AG10803 (cell line): ENCODE results near the gene C19orf33.

Source experiments
- DNase-seq: peaks from one replicate; pipeline ENCODE4 v3.0.0; 2010; ENCODE audit warnings: low read depth
- H3K4me3 ChIP-seq: 2 replicates; pipeline ENCODE4 v1.5.1; 2011; ENCODE audit warnings: mild to moderate bottlenecking, low read length, control low read depth
- CTCF ChIP-seq: conservative IDR thresholded peaks from 2 replicates; pipeline ENCODE4 v1.5.1; 2011; ENCODE audit warnings: mild to moderate bottlenecking, low read length, control low read depth, inconsistent platforms

Gene C19orf33

DNA sequence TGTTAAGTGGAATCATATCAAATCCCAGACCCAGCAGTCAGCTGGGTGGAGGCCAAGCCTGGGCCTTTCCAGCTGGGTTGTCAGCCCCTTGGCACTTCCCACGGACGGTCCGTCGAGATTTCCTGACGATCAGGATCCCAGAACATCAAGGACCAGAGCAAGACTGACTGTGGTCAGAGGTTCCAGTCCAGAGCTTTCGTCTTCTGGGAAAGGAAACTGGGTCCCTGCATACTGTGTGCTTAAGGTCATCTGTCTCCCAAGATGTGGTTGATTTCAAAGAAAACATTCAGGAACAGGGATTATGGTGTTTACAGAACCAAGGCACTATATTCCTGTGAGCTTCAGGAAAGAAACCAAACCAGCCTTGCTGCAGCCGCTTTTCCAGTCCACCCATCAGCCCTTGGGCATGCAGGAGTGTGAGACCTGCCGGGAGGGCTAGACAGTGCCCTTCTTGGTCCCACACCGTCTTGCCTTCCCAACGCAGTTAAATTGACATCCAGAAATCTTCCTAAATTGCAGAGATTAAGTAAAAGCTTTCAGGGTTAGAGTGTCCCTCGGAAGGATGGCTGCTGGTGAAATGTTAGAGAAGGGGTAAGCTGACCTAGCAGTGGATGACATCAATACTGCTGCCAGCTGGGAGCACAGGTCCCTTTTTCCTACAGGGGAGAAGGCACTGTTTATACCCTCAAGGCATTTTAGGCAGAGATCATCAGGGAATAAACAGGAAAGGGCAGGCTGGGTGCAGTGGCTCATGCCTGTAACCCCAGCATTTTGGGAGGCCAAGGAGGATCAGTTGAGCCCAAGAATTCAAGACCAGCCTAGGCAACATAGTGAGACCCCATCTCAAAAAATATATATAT is 5.0 kb upstream of the C19orf33 start:
- no peak overlapping the region for H3K4me3 ChIP-seq
- TF ChIP-seq CTCF, result no peak
- no peak for DNase-seq

DNA sequence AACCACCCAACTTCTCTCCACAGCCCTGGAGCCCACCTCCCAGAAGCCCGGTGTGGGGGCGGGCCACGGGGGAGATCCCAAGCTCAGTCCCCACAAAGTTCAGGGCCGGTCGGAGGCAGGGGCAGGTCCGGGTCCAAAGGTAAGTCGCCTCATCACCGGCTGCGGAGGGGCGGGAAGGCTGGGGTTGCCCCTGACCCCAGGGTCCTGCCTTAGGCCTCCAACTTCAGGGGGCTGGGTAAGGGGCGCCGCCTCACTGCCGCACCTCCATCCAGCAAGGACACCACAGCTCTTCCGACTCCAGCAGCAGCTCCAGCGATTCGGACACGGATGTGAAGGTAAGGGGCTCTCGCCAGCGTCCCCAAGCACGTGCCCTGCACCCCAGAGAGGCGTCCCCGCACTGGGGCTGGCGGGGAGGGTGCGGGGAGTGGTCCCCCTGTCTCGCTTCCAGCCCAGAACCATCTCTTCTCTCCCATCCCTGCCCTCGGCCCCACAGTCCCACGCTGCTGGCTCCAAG is 358 bp downstream of the C19orf33 start:
- TF ChIP-seq CTCF, result no peak
- DNase-seq, result no peak
- no peak overlapping the region for H3K4me3 ChIP-seq

DNA sequence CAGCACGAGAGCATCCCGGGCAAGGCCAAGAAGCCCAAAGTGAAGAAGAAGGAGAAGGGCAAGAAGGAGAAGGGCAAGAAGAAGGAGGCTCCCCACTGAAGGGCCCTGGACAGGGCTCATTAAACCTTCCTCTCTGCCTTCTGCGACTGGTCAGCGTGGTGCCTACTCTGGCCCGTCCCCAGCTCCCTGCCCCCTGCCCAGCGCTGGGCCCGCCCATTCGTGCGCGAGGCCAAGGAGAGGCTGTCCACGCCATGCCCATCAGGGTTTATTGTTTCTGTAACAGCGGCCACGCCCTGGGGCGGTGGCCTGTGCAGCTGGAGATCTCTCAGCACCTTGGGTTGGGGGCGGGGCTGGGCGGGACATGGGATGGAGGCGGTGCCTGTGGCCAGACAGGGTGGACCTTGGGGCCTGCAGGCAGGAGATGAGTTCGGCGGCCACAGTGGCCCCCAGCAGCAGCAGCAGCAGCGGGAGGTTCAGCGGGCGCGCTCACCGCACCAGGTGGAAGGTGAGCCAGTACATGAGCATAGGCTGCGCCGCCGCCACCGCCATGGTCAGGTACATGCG is 897 bp downstream of the C19orf33 start:
- no peak for DNase-seq
- H3K4me3 ChIP-seq, result no peak overlapping the region
- no peak for TF ChIP-seq CTCF

GRCh38 chr19:38306236-38306635 is 2.2 kb downstream of the C19orf33 start:
- H3K4me3 ChIP-seq, result no peak overlapping the region
- TF ChIP-seq CTCF, result no peak
- DNase-seq, result no peak

- TF ChIP-seq CTCF, result no peak
- no peak for DNase-seq
Measured at GRCh38 chr19:38307076-38307475, 3.0 kb downstream of the C19orf33 start.

GRCh38 chr19:38307597-38307996 is 3.5 kb downstream of the C19orf33 start:
- no peak overlapping the region for H3K4me3 ChIP-seq
- DNase-seq, result no peak
- no peak for TF ChIP-seq CTCF

More at GRCh38 chr19:38307076-38307475, 3.0 kb downstream of the C19orf33 start:
- H3K4me3 ChIP-seq, result no peak overlapping the region
